Stimulated activated CD4-positive, alpha-beta T cell treated with anti-CD3 and anti-CD28 coated beads, Interleukin-4, amount 100 ng/mL, for 4 hours (primary cell): Measurements from ENCODE around the gene PTPRD.

Experiments used
- DNase-seq, 2 experiments: peaks; one replicate each; pipeline ENCODE4 v3.0.0-alpha.2; 2020

The PTPRD gene

DNA sequence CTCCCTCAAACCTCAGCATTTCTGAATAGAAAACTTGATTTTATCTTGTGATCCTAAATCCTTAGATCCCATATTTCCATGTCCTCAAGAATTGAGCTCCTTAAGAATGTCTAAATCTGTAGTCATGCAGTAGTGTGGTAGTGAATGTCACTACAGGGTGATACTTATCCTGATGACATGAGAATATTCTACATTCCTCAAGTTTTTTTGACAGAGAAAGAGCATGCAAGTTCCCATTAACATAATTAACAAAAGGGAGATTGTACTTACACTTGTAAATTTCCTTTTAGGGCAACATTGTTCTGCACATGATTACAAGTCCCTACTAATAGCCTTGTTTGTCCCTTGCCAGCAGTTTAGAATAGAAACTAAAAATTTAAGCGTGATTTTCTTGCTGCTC is 352.3 kb downstream of the PTPRD start:
- DNase-seq, result no peak

DNA sequence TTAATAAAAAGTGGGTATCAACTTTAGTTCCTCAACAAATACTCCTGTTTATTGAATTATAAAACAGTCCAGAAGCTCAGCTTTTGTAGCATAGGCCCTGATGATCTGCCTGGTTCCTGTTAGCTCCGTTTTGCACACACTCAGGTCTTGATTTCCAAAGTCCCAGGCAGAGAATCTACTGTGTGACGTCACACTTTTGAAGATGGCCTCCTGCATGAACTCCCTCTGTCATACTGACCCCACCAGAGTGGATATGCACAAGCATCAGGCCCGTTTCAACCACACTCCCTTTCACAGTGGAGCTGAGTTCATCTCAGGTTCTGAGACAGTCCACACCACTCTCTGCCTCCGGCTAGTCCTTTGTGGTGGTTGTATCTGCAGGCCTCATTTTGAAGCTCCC is 353.1 kb downstream of the PTPRD start:
- DNase-seq, result no peak

GRCh38 chr9:10255758-10256157 is 357.0 kb downstream of the PTPRD start:
- no peak for DNase-seq

GRCh38 chr9:10254338-10254737 is 358.5 kb downstream of the PTPRD start:
- DNase-seq, result no peak

DNA sequence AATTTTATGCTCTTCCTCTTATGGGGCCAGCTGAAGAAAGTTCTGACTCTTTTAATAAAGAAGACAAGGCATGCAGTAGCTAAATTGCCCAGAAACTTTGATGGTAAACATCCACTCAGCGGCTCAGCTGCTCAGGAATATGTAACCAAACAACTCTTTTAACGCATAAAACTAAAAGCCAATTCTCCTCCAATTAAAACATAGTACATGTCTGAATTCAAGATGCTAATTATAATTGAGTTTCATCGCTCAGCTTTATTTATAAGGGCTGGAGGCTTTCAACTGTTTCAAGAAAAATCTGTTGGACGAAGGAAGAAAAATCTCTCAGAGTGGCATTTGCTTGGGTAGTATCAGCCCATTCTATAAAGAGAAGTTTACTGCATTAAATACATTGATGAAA is 359.5 kb downstream of the PTPRD start:
- DNase-seq, result no peak

GRCh38 chr9:10252174-10252573 is 360.6 kb downstream of the PTPRD start:
- DNase-seq, result no peak

GRCh38 chr9:10251490-10251889 is 361.3 kb downstream of the PTPRD start:
- no peak for DNase-seq

DNA sequence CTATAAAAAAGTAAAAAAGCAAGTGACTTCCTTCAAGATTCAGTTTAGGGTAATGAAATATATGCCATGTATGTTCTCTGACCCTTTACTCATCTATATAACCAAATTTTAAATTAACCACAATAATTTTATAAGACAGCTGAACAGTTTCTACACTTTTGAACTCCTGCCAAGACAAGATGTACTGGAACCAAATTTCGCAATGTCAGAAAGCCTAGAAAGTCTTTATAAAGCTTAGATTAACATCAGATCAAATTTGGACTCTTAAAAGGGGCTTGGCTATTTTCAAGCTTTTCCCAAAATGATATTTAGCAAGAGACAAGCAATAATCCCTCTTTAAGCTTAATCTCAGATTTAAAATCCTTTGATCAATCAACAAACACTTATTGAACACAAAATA is 362.6 kb downstream of the PTPRD start:
- DNase-seq, result no peak

DNA sequence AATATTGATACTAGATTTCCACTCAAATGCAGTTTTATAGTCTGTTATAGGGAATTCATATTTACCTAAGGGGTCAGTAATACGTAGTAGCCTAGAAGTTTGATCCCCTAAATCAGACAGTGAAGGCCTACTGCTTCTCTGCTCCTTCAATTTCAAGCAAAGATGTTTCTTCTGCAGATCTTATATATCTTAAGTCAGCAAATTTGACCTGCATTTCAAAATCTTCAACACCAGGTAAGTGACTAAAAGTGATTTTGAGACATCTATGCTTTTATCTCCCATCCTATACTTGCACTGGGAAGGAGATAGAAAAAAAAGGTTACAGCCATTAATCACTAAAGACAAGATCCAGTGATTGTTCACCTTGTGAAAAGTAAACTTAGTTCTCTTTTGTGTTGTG is 363.9 kb downstream of the PTPRD start:
- no peak for DNase-seq

GRCh38 chr9:10242255-10242654 is 370.5 kb downstream of the PTPRD start:
- no peak for DNase-seq

DNA sequence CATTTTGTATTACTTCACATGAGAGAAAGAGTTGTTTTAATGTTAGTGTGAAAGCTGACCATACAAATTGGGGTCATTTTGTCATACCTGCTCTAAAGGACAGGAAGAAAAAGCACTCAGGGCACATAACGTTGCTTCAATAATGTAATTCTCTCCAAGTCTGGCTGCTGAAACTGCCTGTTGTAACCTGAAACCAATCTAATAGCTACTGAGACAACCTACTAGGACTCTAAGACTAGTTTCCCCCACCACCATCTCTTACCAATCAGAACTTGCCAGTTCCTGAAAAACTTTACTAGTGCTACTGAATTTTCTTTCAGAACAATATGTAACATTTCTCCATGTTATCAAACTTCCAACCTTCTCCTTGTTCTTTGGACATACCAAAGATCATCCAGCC is 374.7 kb downstream of the PTPRD start:
- DNase-seq, result no peak

DNA sequence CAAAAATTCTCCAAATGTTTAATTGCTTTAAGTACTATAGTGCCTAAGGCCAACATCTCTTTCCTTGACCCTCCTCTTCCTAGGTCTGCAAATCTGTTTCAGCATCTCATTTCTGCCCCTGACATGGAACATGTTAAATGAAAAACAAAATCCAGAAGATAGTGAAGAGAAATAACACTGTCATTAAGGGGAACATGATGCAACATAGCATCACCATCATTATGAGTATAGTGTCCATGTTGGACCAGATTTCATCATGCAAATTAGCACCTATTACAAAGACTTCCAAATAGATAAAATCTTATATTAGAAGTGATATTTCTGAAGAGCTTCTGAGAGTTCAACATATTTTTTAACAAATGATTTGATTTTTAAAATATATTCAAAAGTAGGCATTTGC is 375.2 kb downstream of the PTPRD start:
- DNase-seq, result no peak

- no peak for DNase-seq
Measured at GRCh38 chr9:10236161-10236560, 376.6 kb downstream of the PTPRD start.

DNA sequence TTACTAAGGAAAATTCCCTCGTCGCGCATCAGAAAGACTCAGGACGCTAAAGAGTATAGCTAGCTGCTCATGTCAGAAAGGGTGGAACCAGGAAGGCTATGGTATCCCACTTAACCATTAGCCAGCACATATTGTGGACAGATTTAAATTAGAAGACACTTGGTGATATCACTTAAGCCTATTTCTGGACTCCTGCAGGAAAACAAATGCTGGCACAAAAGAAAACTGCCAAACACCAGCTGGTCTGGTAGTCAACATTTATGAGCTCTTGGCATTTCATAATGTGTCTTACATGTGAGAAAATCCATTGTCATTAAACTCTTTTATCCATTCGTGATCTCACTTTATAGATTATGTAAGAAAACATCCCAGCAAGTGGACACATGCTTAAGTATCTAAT is 377.4 kb downstream of the PTPRD start:
- DNase-seq, result no peak

GRCh38 chr9:10232352-10232930 is 380.4 kb downstream of the PTPRD start:
- DNase-seq, result no peak

DNA sequence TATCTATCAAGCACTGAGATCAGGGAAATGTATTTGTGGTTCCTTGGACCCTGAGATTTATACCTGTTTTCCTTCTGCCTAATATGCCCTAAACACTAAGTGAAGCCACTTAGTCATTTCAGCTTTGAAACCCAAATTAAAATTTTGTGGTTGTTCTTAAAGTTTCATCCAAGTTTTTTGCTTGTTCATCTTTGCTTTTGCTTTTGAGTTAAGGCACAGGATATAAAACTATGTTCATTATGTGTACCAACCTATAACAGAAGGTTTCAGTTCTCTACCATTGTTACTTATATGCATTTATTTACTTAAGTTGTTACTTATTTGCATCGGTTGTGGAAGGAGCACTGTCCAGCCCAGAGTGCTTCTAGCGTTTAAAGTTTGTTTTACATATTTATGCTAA is 382.3 kb downstream of the PTPRD start:
- no peak for DNase-seq

GRCh38 chr9:10228082-10228481 is 384.7 kb downstream of the PTPRD start:
- no peak for DNase-seq

- DNase-seq, result no peak
Measured at GRCh38 chr9:10226996-10227395, 385.8 kb downstream of the PTPRD start.

GRCh38 chr9:10212702-10213101 is 400.1 kb downstream of the PTPRD start:
- DNase-seq, result no peak

GRCh38 chr9:10208691-10209069 is 404.1 kb downstream of the PTPRD start:
- DNase-seq, result no peak

- no peak for DNase-seq
Measured at GRCh38 chr9:10204276-10204675, 408.5 kb downstream of the PTPRD start.

DNA sequence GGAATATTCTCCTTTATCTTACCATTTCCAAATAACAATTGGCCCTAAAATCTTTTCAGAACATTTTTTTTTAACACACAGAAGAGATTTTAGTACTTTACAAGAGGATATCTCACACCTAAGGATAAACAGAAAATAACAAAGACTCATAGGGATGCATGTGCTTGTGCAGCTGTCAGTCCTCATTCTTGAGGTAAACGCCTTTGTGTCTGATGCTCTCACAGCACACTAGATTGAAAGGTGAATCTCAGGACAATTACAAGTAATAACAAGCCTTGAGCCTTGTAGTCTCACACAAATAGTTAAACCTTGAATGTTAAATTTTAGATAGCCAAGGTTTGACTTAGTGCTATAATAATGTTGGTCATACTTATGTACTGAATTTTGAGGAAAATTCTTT is 439.2 kb downstream of the PTPRD start:
- DNase-seq, result no peak

- DNase-seq, result no peak
Measured at GRCh38 chr9:10172476-10172875, 440.3 kb downstream of the PTPRD start.

DNA sequence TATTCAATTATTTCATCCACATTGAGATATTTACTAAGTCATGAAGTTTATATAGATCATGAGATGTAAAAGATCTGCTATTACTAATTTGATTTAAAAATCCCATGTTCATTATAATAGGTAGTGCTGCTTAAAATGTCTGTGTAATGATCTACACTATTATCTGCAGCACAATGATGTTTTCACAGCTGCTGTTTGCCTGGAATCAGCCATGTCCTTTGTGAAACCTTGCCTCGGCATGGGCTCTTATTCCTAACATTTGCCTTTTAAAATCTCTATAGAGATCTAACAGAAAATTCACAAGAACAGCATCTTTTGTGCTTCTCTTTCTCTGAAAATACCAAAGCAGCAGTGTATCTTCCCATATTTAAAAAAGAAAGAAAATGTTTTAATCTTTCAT is 444.6 kb downstream of the PTPRD start:
- DNase-seq, result no peak

DNA sequence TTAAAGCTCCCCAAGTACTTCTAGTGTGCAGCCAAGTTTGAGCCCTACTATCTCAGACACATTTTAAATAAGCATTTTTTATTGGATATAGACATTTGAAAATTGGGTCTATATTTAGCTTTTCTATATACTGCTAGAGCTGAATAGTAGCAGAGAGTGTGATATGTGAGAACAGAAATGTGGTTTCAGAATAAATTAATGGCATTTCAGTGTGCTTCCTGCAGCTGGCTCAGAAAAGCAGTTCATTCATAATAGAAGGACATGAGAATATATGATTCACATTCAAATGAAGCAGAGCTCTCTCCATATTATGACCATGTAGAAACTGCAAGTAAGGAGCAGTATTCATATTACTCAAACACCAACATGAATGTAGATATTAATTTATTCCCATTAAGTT is 464.0 kb downstream of the PTPRD start:
- no peak for DNase-seq
